ENCODE data around the gene FILIP1L. TPM values are rescaled to one million over a fixed set of nuclear protein-coding genes. Genes with fewer than 3 reads are reported as not detected.

The FILIP1L gene
- total RNA-seq, 1 donor from 2014 or later: 0.15 TPM

DNA sequence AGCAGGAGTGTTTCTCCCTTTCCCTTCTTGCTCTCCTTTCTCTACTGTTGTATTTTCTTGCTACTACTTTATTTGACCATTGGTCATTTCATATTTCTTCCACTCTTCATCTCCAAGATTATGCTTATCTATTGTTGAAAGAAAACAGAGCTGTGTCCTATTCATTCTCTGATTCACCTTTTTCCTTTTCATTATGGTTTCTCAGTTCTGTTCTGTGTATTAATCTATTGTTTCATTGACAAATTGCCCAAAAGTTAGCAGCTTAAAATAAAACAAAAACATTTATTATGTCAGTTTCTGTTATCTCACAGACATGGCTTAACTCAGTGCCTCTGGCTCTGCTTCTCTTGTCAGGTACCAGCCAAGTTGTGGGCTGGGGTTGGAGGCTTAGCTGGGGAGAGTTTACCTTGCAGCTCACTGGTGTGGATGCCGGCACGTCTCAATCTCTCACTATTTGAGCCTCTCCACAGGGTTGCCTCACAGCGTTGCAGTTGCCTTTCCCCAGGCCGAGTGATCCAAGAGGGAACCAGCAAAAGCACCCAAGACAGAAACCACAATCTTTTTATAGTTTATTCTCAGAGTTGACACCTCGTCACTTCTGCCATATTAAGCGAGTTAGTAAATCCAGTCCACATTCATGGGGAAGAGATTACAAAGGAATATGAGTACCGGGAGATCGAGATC lies 36.9 kb upstream of the FILIP1L start:
- no peaks in the 10 kb centered on the region for H3K27me3 ChIP-seq
- Mint-ChIP-seq H3K9me3 (peaks cover 11% of the 10 kb centered on the region), H3K4me3 (no peak overlapping the region), H3K4me1 (no peaks in the 10 kb centered on the region), H3K27ac (no peak overlapping the region), H3K27me3 (ENCODE audit: insufficient read depth, low read depth) (no peaks in the 10 kb centered on the region), H3K36me3 (peaks cover 7% of the 10 kb centered on the region)
- no peaks in the 10 kb centered on the region for H3F3A ChIP-seq (ENCODE audit: low read depth)
- TF ChIP-seq, protein P1, sequence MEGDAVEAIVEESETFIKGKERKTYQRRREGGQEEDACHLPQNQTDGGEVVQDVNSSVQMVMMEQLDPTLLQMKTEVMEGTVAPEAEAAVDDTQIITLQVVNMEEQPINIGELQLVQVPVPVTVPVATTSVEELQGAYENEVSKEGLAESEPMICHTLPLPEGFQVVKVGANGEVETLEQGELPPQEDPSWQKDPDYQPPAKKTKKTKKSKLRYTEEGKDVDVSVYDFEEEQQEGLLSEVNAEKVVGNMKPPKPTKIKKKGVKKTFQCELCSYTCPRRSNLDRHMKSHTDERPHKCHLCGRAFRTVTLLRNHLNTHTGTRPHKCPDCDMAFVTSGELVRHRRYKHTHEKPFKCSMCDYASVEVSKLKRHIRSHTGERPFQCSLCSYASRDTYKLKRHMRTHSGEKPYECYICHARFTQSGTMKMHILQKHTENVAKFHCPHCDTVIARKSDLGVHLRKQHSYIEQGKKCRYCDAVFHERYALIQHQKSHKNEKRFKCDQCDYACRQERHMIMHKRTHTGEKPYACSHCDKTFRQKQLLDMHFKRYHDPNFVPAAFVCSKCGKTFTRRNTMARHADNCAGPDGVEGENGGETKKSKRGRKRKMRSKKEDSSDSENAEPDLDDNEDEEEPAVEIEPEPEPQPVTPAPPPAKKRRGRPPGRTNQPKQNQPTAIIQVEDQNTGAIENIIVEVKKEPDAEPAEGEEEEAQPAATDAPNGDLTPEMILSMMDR (IDR thresholded peaks at IDR 0.05): no peak
- no peak for TF ChIP-seq EZH2 (IDR thresholded peaks at IDR 0.05)
- no peak for DNase-seq (ENCODE audit: low spot score)
- no peaks in the 10 kb centered on the region for H3K4me1 ChIP-seq
- peaks cover 3% of the 10 kb centered on the region for H3K36me3 ChIP-seq
- no peaks in the 10 kb centered on the region for H3K79me2 ChIP-seq (ENCODE audit: low read depth)
- H3K9ac ChIP-seq: no peak overlapping the region
- H4K20me1 ChIP-seq (ENCODE audit: low read depth): no peaks in the 10 kb centered on the region
- H3K4me3 ChIP-seq: no peak overlapping the region
- H3K9me3 ChIP-seq (ENCODE audit: low read depth): no peaks in the 10 kb centered on the region
- H3K27ac ChIP-seq: no peak overlapping the region
- H3K4me2 ChIP-seq: no peak overlapping the region
- H2AFZ ChIP-seq (replicated peaks): no peak overlapping the region

DNA sequence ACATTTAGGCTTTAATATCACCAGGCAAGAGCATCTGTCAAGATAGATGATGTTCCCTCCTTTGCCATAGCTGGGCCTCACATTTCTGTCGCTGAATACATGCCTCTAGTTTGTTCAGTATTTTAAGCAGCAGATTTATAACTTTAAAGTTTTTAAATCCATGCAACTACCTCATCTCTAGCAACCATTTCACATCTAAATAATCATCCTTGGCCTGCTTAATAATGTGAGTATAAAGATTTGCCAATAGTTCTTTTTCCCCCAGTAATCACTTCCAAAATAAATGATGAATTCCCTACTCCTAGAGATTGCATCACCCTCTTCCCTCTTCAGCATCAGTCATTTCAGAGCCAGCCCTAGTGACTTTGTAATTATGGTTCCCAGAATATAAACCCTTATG lies 36.2 kb upstream of the FILIP1L start:
- no peak for DNase-seq (ENCODE audit: low spot score)
- Histone ChIP-seq H3K79me2 (ENCODE audit: low read depth) (no peaks in the 10 kb centered on the region), H3K4me1 (no peaks in the 10 kb centered on the region), H4K20me1 (ENCODE audit: low read depth) (no peaks in the 10 kb centered on the region), H3K9me3 (ENCODE audit: low read depth) (no peaks in the 10 kb centered on the region), H2AFZ (replicated peaks) (no peak overlapping the region), H3K4me3 (no peak overlapping the region), H3K9ac (no peak overlapping the region), H3K27ac (no peak overlapping the region), H3K4me2 (no peak overlapping the region), H3K27me3 (no peaks in the 10 kb centered on the region), H3K36me3 (peaks cover 3% of the 10 kb centered on the region), H3F3A (ENCODE audit: low read depth) (no peaks in the 10 kb centered on the region)
- H3K4me3 Mint-ChIP-seq: no peak overlapping the region
- TF ChIP-seq, protein P1 (IDR thresholded peaks at IDR 0.05): no peak
- TF ChIP-seq EZH2phosphoT487 (IDR thresholded peaks at IDR 0.05): no peak
- TF ChIP-seq EZH2 (IDR thresholded peaks at IDR 0.05): no peak
- peaks cover 6% of the 10 kb centered on the region for H3K9me3 Mint-ChIP-seq
- H3K36me3 Mint-ChIP-seq: peaks cover 7% of the 10 kb centered on the region
- no peaks in the 10 kb centered on the region for H3K27me3 Mint-ChIP-seq (ENCODE audit: insufficient read depth, low read depth)
- no peaks in the 10 kb centered on the region for H3K4me1 Mint-ChIP-seq
- no peak overlapping the region for H3K27ac Mint-ChIP-seq

DNA sequence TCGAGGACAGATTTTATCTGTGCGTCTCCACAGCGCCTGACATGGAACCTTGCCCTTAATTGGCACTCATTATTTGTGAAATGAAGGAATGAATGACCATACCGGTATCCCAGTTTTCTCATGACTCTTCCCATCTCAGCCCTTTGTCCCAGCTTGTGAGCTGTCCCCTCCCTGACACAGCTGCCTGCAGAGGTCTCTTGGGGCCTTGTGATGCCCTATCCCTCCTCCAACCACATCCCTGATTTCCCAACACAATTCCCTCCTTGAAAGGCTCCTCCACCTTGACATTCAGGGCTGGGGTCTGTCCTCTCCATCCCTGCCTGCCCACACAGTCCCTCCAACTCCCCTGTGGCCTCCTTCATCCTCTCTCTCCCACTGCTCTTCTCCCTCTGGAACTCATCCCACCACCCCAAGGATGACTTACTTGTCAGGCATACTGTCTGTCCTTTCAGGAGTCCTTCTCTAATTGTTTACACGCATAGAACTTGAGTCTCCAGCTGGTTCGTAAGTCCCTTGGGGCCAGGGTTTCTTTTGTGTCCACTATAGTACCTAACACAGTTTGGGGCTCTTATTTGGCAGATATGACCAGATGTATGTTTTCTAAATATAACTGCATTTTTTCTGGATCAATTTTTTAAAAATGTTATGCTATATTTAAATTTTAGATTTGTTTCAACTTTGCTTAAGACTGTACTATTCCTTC lies 35.6 kb upstream of the FILIP1L start:
- no peak overlapping the region for H3K27ac ChIP-seq
- no peak overlapping the region for H3K4me3 ChIP-seq
- no peaks in the 10 kb centered on the region for H3K9me3 ChIP-seq (ENCODE audit: low read depth)
- no peak overlapping the region for H3K4me2 ChIP-seq
- no peak overlapping the region for H2AFZ ChIP-seq (replicated peaks)
- no peak overlapping the region for H3K4me3 Mint-ChIP-seq
- H3K79me2 ChIP-seq (ENCODE audit: low read depth): no peaks in the 10 kb centered on the region
- no peaks in the 10 kb centered on the region for H3K27me3 ChIP-seq
- H3K36me3 Mint-ChIP-seq: peaks cover 2% of the 10 kb centered on the region
- no peak overlapping the region for H3K27ac Mint-ChIP-seq
- TF ChIP-seq EZH2phosphoT487 (IDR thresholded peaks at IDR 0.05) (no peak), EZH2 (IDR thresholded peaks at IDR 0.05) (no peak)
- TF ChIP-seq, protein P1 (IDR thresholded peaks at IDR 0.05): no peak
- no peaks in the 10 kb centered on the region for H3F3A ChIP-seq (ENCODE audit: low read depth)
- no peaks in the 10 kb centered on the region for H3K4me1 Mint-ChIP-seq
- peaks cover under 1% of the 10 kb centered on the region for H3K9me3 Mint-ChIP-seq
- no peak for DNase-seq (ENCODE audit: low spot score)
- H4K20me1 ChIP-seq (ENCODE audit: low read depth): no peaks in the 10 kb centered on the region
- H3K9ac ChIP-seq: no peak overlapping the region
- no peaks in the 10 kb centered on the region for H3K27me3 Mint-ChIP-seq (ENCODE audit: insufficient read depth, low read depth)
- no peaks in the 10 kb centered on the region for H3K36me3 ChIP-seq
- H3K4me1 ChIP-seq: no peaks in the 10 kb centered on the region
